HepG2 (cell line): Measurements from ENCODE around the gene GPR62. TPM values are rescaled to one million over a fixed set of nuclear protein-coding genes. Genes with fewer than 3 reads are reported as not detected.

ENCODE experiments used
- polyA plus RNA-seq, 8 experiments: library from polyadenylated mRNA; depleted of rRNA in 3 of 8; stranded (reverse) in 7 of 8; unstranded in 1 of 8; fragments of >200 nt; fragmentation: Illumina TruSeq in 4 of 8; extraction: Trizol in 4 of 8; gene quantifications; 2 replicates each; pipeline versions ENCODE4 v1.2.1 to v1.2.3, GENCODE V29; 2011 to 2016; ENCODE audit warnings: low read depth in 4 of 8, missing spikeins in 1 of 8, mixed read lengths in 1 of 8; ENCODE audit not compliant: insufficient read depth in 1 of 8
- small RNA-seq, 3 experiments: library from RNA; depleted of rRNA; stranded (forward); fragments of <200 nt; gene quantifications; one replicate each; pipeline ENCODE3, GENCODE V24; 2012; ENCODE audit warnings: low read depth in 2 of 3, low replicate concordance in 1 of 3; ENCODE audit not compliant: insufficient read length in 3 of 3, insufficient read depth in 2 of 3
- total RNA-seq, 5 experiments: library from RNA; depleted of rRNA; stranded (reverse); fragments of >200 nt; fragmentation: Illumina TruSeq; extraction: Trizol; gene quantifications; 2 replicates each; pipeline ENCODE4 v1.2.3, GENCODE V29; 2016; ENCODE audit warnings: low read depth in 1 of 5

The GPR62 gene
- total and polyA plus RNA-seq, 2 of the 13 experiments (the other 11 are each of a cell fraction or from before 2014, with no cell fraction given) = not detected

Small RNAs within 50 kb of the gene (small RNA-seq; reads per million reads assigned to genes)
- 0 reads per million in 3 experiments for gene AC115284.1

Other genes starting within 250 kb of the GPR62 start
- 0.07 TPM in 1 of 2 replicates, not detected in the other for gene GRM2, start 248.3 kb upstream of the GPR62 start, total RNA-seq (2016; rRNA removed; fragmentation: Illumina TruSeq; extraction: Trizol)
- 0.04 and 0.05 TPM in 2 replicates for gene GRM2, start 248.3 kb upstream of the GPR62 start, polyA plus RNA-seq (2011; rRNA removed)
- gene IQCF6, start 176.1 kb upstream of the GPR62 start, total RNA-seq (2016; rRNA removed; fragmentation: Illumina TruSeq; extraction: Trizol) = not detected in 2 replicates
- gene IQCF6, start 176.1 kb upstream of the GPR62 start, polyA plus RNA-seq (2011; rRNA removed) = not detected in 2 replicates
- not detected in 2 replicates for gene IQCF2, start 93.8 kb upstream of the GPR62 start, total RNA-seq (2016; rRNA removed; fragmentation: Illumina TruSeq; extraction: Trizol)
- gene IQCF2, start 93.8 kb upstream of the GPR62 start, polyA plus RNA-seq (2011; rRNA removed) = not detected in 2 replicates
- not detected in 2 replicates for gene IQCF5, start 79.8 kb upstream of the GPR62 start, total RNA-seq (2016; rRNA removed; fragmentation: Illumina TruSeq; extraction: Trizol)
- gene IQCF5, start 79.8 kb upstream of the GPR62 start, polyA plus RNA-seq (2011; rRNA removed) = not detected in 2 replicates
- gene IQCF1, start 52.0 kb upstream of the GPR62 start, total RNA-seq (2016; rRNA removed; fragmentation: Illumina TruSeq; extraction: Trizol) = not detected in 2 replicates
- gene IQCF1, start 52.0 kb upstream of the GPR62 start, polyA plus RNA-seq (2011; rRNA removed) = not detected in 2 replicates
- 39.4 and 44.0 TPM in 2 replicates for gene RRP9, start 13.5 kb upstream of the GPR62 start, total RNA-seq (2016; rRNA removed; fragmentation: Illumina TruSeq; extraction: Trizol)
- 14.8 and 18.4 TPM in 2 replicates for gene RRP9, start 13.5 kb upstream of the GPR62 start, polyA plus RNA-seq (2011; rRNA removed)
- gene PARP3, start 13.0 kb upstream of the GPR62 start, total RNA-seq (2016; rRNA removed; fragmentation: Illumina TruSeq; extraction: Trizol) = 7.7 and 11.2 TPM in 2 replicates
- gene PARP3, start 13.0 kb upstream of the GPR62 start, polyA plus RNA-seq (2011; rRNA removed) = 21.5 and 24.0 TPM in 2 replicates
- gene PCBP4, start 12.1 kb downstream of the GPR62 start, total RNA-seq (2016; rRNA removed; fragmentation: Illumina TruSeq; extraction: Trizol) = 32.5 and 36.8 TPM in 2 replicates
- 51.3 and 58.9 TPM in 2 replicates for gene PCBP4, start 12.1 kb downstream of the GPR62 start, polyA plus RNA-seq (2011; rRNA removed)
- 40.4 and 44.4 TPM in 2 replicates for gene ABHD14B, start 18.7 kb downstream of the GPR62 start, total RNA-seq (2016; rRNA removed; fragmentation: Illumina TruSeq; extraction: Trizol)
- gene ABHD14B, start 18.7 kb downstream of the GPR62 start, polyA plus RNA-seq (2011; rRNA removed) = 102 and 108 TPM in 2 replicates
- 12.3 and 29.5 TPM in 2 replicates for gene ABHD14A, start 19.7 kb downstream of the GPR62 start, total RNA-seq (2016; rRNA removed; fragmentation: Illumina TruSeq; extraction: Trizol)
- gene ABHD14A, start 19.7 kb downstream of the GPR62 start, polyA plus RNA-seq (2011; rRNA removed) = 46.9 and 53.9 TPM in 2 replicates
- gene ACY1, start 28.2 kb downstream of the GPR62 start, total RNA-seq (2016; rRNA removed; fragmentation: Illumina TruSeq; extraction: Trizol) = 112 and 113 TPM in 2 replicates
- 162 and 166 TPM in 2 replicates for gene ACY1, start 28.2 kb downstream of the GPR62 start, polyA plus RNA-seq (2011; rRNA removed)
- gene RPL29, start 40.5 kb downstream of the GPR62 start, total RNA-seq (2016; rRNA removed; fragmentation: Illumina TruSeq; extraction: Trizol) = 1,348 and 1,507 TPM in 2 replicates
- gene RPL29, start 40.5 kb downstream of the GPR62 start, polyA plus RNA-seq (2011; rRNA removed) = 2,212 and 2,263 TPM in 2 replicates
- 6.6 and 7.3 TPM in 2 replicates for gene DUSP7, start 101.2 kb downstream of the GPR62 start, total RNA-seq (2016; rRNA removed; fragmentation: Illumina TruSeq; extraction: Trizol)
- gene DUSP7, start 101.2 kb downstream of the GPR62 start, polyA plus RNA-seq (2011; rRNA removed) = 8.7 and 8.8 TPM in 2 replicates
- 20.0 and 22.5 TPM in 2 replicates for gene POC1A, start 199.0 kb downstream of the GPR62 start, total RNA-seq (2016; rRNA removed; fragmentation: Illumina TruSeq; extraction: Trizol)
- 12.6 and 14.6 TPM in 2 replicates for gene POC1A, start 199.0 kb downstream of the GPR62 start, polyA plus RNA-seq (2011; rRNA removed)
- gene ALAS1, start 242.8 kb downstream of the GPR62 start, total RNA-seq (2016; rRNA removed; fragmentation: Illumina TruSeq; extraction: Trizol) = 36.0 and 40.2 TPM in 2 replicates
- 39.0 and 43.2 TPM in 2 replicates for gene ALAS1, start 242.8 kb downstream of the GPR62 start, polyA plus RNA-seq (2011; rRNA removed)